ENCODE measurements around the gene PET100. TPM values are rescaled to one million over a fixed set of nuclear protein-coding genes. Genes with fewer than 3 reads are reported as not detected.

PET100 gene
- total RNA-seq, 1 experiment from 2014 or later: 129 TPM

DNA sequence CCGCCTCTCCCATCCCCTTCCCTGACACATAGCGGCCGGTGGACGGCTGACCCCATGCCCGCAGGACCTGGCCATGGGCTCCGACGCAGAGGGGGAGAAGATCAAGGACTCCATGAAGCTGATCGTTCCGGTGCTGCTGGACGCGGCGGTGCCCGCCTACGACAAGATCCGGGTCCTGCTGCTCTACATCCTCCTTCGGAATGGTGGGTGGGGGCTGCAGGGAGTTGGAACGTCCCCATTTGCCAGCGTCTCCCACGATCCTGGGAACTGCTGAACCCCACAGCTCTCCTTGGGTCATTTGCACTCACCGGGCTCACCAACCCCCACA lies 14.9 kb downstream of the PET100 start:
- intact Hi-C loops (cut with micrococcal nuclease; ENCODE audit: unreplicated experiment): no loop called here
- BruUV-seq (replicated peaks): no TSS peak
- DNase-seq (ENCODE audit: low spot score): no peak
- TF ChIP-seq EZH2 (IDR thresholded peaks at IDR 0.05; ENCODE audit: borderline replicate concordance, low read depth, low read length, poor library complexity, severe bottlenecking): no peak
- TF ChIP-seq, protein P1, sequence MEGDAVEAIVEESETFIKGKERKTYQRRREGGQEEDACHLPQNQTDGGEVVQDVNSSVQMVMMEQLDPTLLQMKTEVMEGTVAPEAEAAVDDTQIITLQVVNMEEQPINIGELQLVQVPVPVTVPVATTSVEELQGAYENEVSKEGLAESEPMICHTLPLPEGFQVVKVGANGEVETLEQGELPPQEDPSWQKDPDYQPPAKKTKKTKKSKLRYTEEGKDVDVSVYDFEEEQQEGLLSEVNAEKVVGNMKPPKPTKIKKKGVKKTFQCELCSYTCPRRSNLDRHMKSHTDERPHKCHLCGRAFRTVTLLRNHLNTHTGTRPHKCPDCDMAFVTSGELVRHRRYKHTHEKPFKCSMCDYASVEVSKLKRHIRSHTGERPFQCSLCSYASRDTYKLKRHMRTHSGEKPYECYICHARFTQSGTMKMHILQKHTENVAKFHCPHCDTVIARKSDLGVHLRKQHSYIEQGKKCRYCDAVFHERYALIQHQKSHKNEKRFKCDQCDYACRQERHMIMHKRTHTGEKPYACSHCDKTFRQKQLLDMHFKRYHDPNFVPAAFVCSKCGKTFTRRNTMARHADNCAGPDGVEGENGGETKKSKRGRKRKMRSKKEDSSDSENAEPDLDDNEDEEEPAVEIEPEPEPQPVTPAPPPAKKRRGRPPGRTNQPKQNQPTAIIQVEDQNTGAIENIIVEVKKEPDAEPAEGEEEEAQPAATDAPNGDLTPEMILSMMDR (conservative IDR thresholded peaks at IDR 0.05; ENCODE audit: low read depth, low read length): no peak
- H3K27me3 ChIP-seq (replicated peaks; ENCODE audit: insufficient read depth, low read depth, low read length, poor library complexity): no peaks in the 10 kb centered on the region
- no peaks in the 10 kb centered on the region for H3K9me3 ChIP-seq (ENCODE audit: low read depth, low read length, poor library complexity, severe bottlenecking)
- no peaks in the 10 kb centered on the region for H3K4me1 ChIP-seq (ENCODE audit: insufficient read depth, low read length, poor library complexity, severe bottlenecking)
- H3K36me3 ChIP-seq (ENCODE audit: insufficient read depth, low read length, poor library complexity, severe bottlenecking): no peaks in the 10 kb centered on the region
- H3K27ac ChIP-seq (ENCODE audit: low read depth, low read length, poor library complexity, severe bottlenecking): no peak overlapping the region
- ChIA-PET CTCF (interaction anchor here (1.3 kb wide), 1 partner anchor 76 kb away, joined by 4 read pairs; no protein-coding TSS in a partner anchor), POLR2A (ENCODE audit: low non-redundant PET) (no interaction called here)
- H3K4me3 ChIP-seq (ENCODE audit: low read depth, low read length, poor library complexity, severe bottlenecking): no peak overlapping the region

DNA sequence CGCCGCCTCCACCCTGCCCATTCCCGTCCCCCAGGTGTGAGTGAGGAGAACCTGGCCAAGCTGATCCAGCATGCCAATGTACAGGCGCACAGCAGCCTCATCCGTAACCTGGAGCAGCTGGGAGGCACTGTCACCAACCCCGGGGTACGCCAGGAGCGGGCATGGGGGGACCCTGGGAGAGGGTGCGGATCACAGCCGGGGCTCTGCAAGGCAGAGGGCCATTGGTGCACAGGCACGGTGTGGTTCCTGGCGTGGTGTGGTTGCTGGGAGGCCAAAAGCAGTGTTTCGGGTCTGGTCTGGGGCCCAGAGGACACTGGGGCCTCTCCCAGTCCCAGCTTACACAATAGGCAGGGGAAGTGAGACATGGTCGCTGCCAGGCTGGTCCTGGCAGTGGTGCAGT lies 15.6 kb downstream of the PET100 start:
- TF ChIP-seq EZH2 (IDR thresholded peaks at IDR 0.05; ENCODE audit: borderline replicate concordance, low read depth, low read length, poor library complexity, severe bottlenecking): no peak
- TF ChIP-seq, protein P1 (conservative IDR thresholded peaks at IDR 0.05; ENCODE audit: low read depth, low read length): no peak
- no peak overlapping the region for H3K4me3 ChIP-seq (ENCODE audit: low read depth, low read length, poor library complexity, severe bottlenecking)
- H3K27ac ChIP-seq (ENCODE audit: low read depth, low read length, poor library complexity, severe bottlenecking): no peak overlapping the region
- POLR2A ChIA-PET (ENCODE audit: low non-redundant PET): no interaction called here
- DNase-seq (ENCODE audit: low spot score): no peak
- intact Hi-C loops (cut with micrococcal nuclease; ENCODE audit: unreplicated experiment): no loop called here
- H3K36me3 ChIP-seq (ENCODE audit: insufficient read depth, low read length, poor library complexity, severe bottlenecking): no peaks in the 10 kb centered on the region
- no peaks in the 10 kb centered on the region for H3K9me3 ChIP-seq (ENCODE audit: low read depth, low read length, poor library complexity, severe bottlenecking)
- no TSS peak for BruUV-seq (replicated peaks)
- CTCF ChIA-PET: interaction anchor here (1.3 kb wide), 1 partner anchor 77 kb away, joined by 4 read pairs; no protein-coding TSS in a partner anchor
- H3K27me3 ChIP-seq (replicated peaks; ENCODE audit: insufficient read depth, low read depth, low read length, poor library complexity): no peaks in the 10 kb centered on the region
- no peaks in the 10 kb centered on the region for H3K4me1 ChIP-seq (ENCODE audit: insufficient read depth, low read length, poor library complexity, severe bottlenecking)

DNA sequence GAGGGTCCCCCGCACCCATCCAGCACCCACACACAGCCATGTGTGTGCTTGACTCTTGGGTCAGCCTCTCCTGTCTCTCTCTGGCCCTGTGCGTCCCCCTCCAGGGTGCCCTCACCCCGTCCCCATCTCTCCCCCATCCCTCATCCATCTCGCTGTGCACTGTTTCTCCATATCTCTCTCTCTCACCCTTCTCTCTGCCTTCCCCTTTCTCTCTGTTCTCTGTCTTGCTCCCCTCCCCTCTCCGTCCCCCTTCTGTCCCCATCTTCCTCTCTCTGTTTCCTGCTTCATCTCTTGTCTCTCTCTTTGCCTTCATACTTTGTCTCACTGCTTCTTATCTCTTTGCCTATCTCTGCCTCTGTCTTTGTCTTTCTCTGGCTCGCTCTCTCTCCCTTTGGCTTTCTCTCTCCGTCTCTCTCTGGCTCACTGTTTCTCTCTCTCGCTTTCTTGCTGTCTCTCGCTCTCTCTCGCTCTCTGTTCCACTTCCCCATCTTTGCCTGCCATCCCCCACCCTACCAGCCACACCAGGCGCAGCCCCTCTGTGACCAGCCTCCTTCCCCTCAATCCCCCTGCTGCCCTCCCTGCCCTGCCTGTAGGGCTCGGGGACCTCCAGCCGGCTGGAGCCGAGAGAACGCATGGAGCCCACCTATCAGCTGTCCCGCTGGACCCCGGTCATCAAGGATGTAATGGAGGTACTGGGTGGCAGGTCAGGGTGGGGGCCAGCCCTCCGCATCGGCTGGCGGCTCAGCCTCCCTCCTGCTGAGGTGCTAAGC lies 16.2 kb downstream of the PET100 start:
- intact Hi-C loops (cut with micrococcal nuclease; ENCODE audit: unreplicated experiment): no loop called here
- Histone ChIP-seq H3K27ac (ENCODE audit: low read depth, low read length, poor library complexity, severe bottlenecking) (no peak overlapping the region), H3K4me3 (ENCODE audit: low read depth, low read length, poor library complexity, severe bottlenecking) (no peak overlapping the region), H3K36me3 (ENCODE audit: insufficient read depth, low read length, poor library complexity, severe bottlenecking) (no peaks in the 10 kb centered on the region), H3K9me3 (ENCODE audit: low read depth, low read length, poor library complexity, severe bottlenecking) (no peaks in the 10 kb centered on the region), H3K27me3 (replicated peaks; ENCODE audit: insufficient read depth, low read depth, low read length, poor library complexity) (no peaks in the 10 kb centered on the region), H3K4me1 (ENCODE audit: insufficient read depth, low read length, poor library complexity, severe bottlenecking) (no peaks in the 10 kb centered on the region)
- no TSS peak for BruUV-seq (replicated peaks)
- ChIA-PET POLR2A (ENCODE audit: low non-redundant PET) (no interaction called here), CTCF (no interaction called here)
- TF ChIP-seq EZH2 (IDR thresholded peaks at IDR 0.05; ENCODE audit: borderline replicate concordance, low read depth, low read length, poor library complexity, severe bottlenecking): no peak
- TF ChIP-seq, protein P1 (conservative IDR thresholded peaks at IDR 0.05; ENCODE audit: low read depth, low read length): no peak
- no peak for DNase-seq (ENCODE audit: low spot score)
